GM18498 (cell line): Measurements from ENCODE around the gene SLC7A1.

Source experiments
- ATAC-seq: cut with Tn5 transposase; IDR thresholded peaks from one replicate; pipeline ENCODE4 v1.9.1; 2021; ENCODE audit warnings: mild to moderate bottlenecking, moderate library complexity; ENCODE audit not compliant: unreplicated experiment

Gene SLC7A1

GRCh38 chr13:29562786-29563438, 32.6 kb downstream of the SLC7A1 start:
- no peak for ATAC-seq

- no peak for ATAC-seq
These were observed 33.6 kb downstream of the SLC7A1 start for GRCh38 chr13:29561918-29562317.

GRCh38 chr13:29556742-29557141, 38.7 kb downstream of the SLC7A1 start:
- ATAC-seq, result no peak

- no peak for ATAC-seq
These were observed 44.3 kb downstream of the SLC7A1 start for GRCh38 chr13:29551214-29551613.

GRCh38 chr13:29550430-29550988, 45.0 kb downstream of the SLC7A1 start:
- ATAC-seq, result no peak

- ATAC-seq, result no peak
These were observed 46.8 kb downstream of the SLC7A1 start for GRCh38 chr13:29548722-29549121.

- no peak for ATAC-seq
These were observed 48.3 kb downstream of the SLC7A1 start for GRCh38 chr13:29547153-29547552.

GRCh38 chr13:29546662-29547061, 48.8 kb downstream of the SLC7A1 start:
- ATAC-seq, result no peak

- no peak for ATAC-seq
These were observed 49.5 kb downstream of the SLC7A1 start for GRCh38 chr13:29545988-29546387.

- ATAC-seq, result peak; percentile 97
These were observed 52.0 kb downstream of the SLC7A1 start for GRCh38 chr13:29543230-29544215.

- no peak for ATAC-seq
These were observed 53.1 kb downstream of the SLC7A1 start for GRCh38 chr13:29542381-29542780.

GRCh38 chr13:29541400-29541799, 54.1 kb downstream of the SLC7A1 start:
- no peak for ATAC-seq

- no peak for ATAC-seq
These were observed 54.7 kb downstream of the SLC7A1 start for GRCh38 chr13:29540799-29541198.

- no peak for ATAC-seq
These were observed 55.2 kb downstream of the SLC7A1 start for GRCh38 chr13:29540334-29540733.

- no peak for ATAC-seq
These were observed 55.6 kb downstream of the SLC7A1 start for GRCh38 chr13:29539856-29540255.

GRCh38 chr13:29538652-29539040, 56.8 kb downstream of the SLC7A1 start:
- ATAC-seq, result no peak

- ATAC-seq, result no peak
These were observed 57.5 kb downstream of the SLC7A1 start for GRCh38 chr13:29537736-29538651.

- ATAC-seq, result no peak
These were observed 58.6 kb downstream of the SLC7A1 start for GRCh38 chr13:29536853-29537252.

GRCh38 chr13:29535663-29536655, 59.5 kb downstream of the SLC7A1 start:
- ATAC-seq, result no peak
